ENCODE measurements around the gene CALHM3.

- TF ChIP-seq ZNF565 (CRISPR knock-in tag; conservative IDR thresholded peaks at IDR 0.05; ENCODE audit: low read depth): no peak
- TF ChIP-seq OSR1 (CRISPR knock-in tag; IDR thresholded peaks at IDR 0.05): no peak
- no peak for TF ChIP-seq POU6F1 (CRISPR knock-in tag; IDR thresholded peaks at IDR 0.05; ENCODE audit: borderline replicate concordance, low read depth)
- TF ChIP-seq CREB5 (CRISPR knock-in tag; IDR thresholded peaks at IDR 0.05; ENCODE audit: low read depth): no peak
- TF ChIP-seq ARNTL (CRISPR knock-in tag; IDR thresholded peaks at IDR 0.05; ENCODE audit: borderline replicate concordance, low read depth): no peak
- no peak for TF ChIP-seq PATZ1 (CRISPR knock-in tag; IDR thresholded peaks at IDR 0.05; ENCODE audit: borderline replicate concordance)
- TF ChIP-seq CSDC2 (CRISPR knock-in tag; IDR thresholded peaks at IDR 0.05): no peak
- TF ChIP-seq BACH2 (CRISPR knock-in tag; IDR thresholded peaks at IDR 0.05; ENCODE audit: borderline replicate concordance): no peak
- TF ChIP-seq ESRRG (CRISPR knock-in tag; IDR thresholded peaks at IDR 0.05): no peak
- no peak for TF ChIP-seq ZFP30 (CRISPR knock-in tag; IDR thresholded peaks at IDR 0.05)
These were observed 37.0 kb downstream of the CALHM3 start for GRCh38 chr10:103442031-103442461.
